K562 (cell line): ENCODE measurements around the gene STAT6. TPM values are rescaled to one million over a fixed set of nuclear protein-coding genes. Genes with fewer than 3 reads are reported as not detected.

ENCODE experiments used
- ATAC-seq: fragments of 200-7000 bp; cut with Tn5 transposase; 3 replicates; pipeline ENCODE4 v1.9.1; 2020; ENCODE audit warnings: moderate library complexity
- BruUV-seq: library from RNA; stranded (reverse); fragments of 400-500 nt; replicated peaks from 2 replicates; lab custom pipeline; 2021; lab: Mats Ljungman, UMichigan
- CTCF ChIA-PET: fragments of 300-600 bp; formaldehyde crosslinking; extraction: SDS; loops from one replicate; lab custom pipeline; 2021; ENCODE audit warnings: low intra/inter-chr PET ratio; lab: Yijun Ruan, JAX
- POLR2A ChIA-PET: fragments of 300-600, 350-650 bp; sonication (Branson Sonifier 250); formaldehyde crosslinking; extraction: SDS; loops from one replicate; lab custom pipeline; 2021; ENCODE audit warnings: antibody characterized with exemption, inconsistent platforms; lab: Yijun Ruan, JAX
- DNase-seq, 4 experiments: peaks; one replicate each; pipeline versions ENCODE4 v3.0.0 to v3.0.0-alpha.2; 2011 to 2018; ENCODE audit warnings: low spot score in 3 of 4, mixed read lengths in 3 of 4; ENCODE audit errors: extremely low read depth in 1 of 4
- FAIRE-seq: peaks from 2 replicates; lab custom pipeline; 2011; peaks lifted over from hg19 to GRCh38; lab: Jason Lieb, UNC
- H2AFZ ChIP-seq: 2 replicates; pipeline ENCODE4 v1.6.0; 2011; ENCODE audit warnings: low read depth, low read length, control low read depth, inconsistent platforms
- H3K27ac ChIP-seq: fragments of 200-600 bp; 3 replicates; pipeline ENCODE4 v1.8.0; 2011; ENCODE audit warnings: low read depth, mild to moderate bottlenecking, control low read depth, inconsistent platforms, low read length, moderate library complexity, mixed read lengths; ENCODE audit errors: extremely low read depth
- H3K27me3 ChIP-seq, 2 experiments: fragments of 300-600 bp in 1 of 2; 2 replicates in 1 of 2; 3 replicates in 1 of 2; pipeline versions ENCODE4 v1.6.0 to v1.8.0; 2011; ENCODE audit warnings: inconsistent platforms in 2 of 2, low read length in 2 of 2, mild to moderate bottlenecking in 1 of 2, mixed read lengths in 1 of 2, moderate library complexity in 1 of 2; ENCODE audit not compliant: control insufficient read depth in 2 of 2, insufficient read depth in 2 of 2
- H3K36me3 ChIP-seq: fragments of 300-600 bp; 3 replicates; pipeline ENCODE4 v1.8.0; 2011; ENCODE audit warnings: mild to moderate bottlenecking, low read length, inconsistent platforms; ENCODE audit not compliant: control insufficient read depth, insufficient read depth
- H3K4me1 ChIP-seq, 2 experiments: fragments of 200-600 bp in 1 of 2; replicated peaks in 1 of 2; 2 replicates in 1 of 2; 3 replicates in 1 of 2; pipeline versions ENCODE4 v1.5.1 to v1.8.0; 2011; ENCODE audit warnings: inconsistent platforms in 2 of 2, low read length in 2 of 2, mild to moderate bottlenecking in 1 of 2, mixed read lengths in 1 of 2, moderate library complexity in 1 of 2; ENCODE audit not compliant: control insufficient read depth in 2 of 2, insufficient read depth in 2 of 2
- H3K4me2 ChIP-seq: 2 replicates; pipeline ENCODE4 v1.6.1; 2011; ENCODE audit warnings: low read length, control low read depth, inconsistent platforms, mixed read lengths; ENCODE audit not compliant: insufficient read depth
- H3K4me3 ChIP-seq: fragments of 200-600 bp; sonication (generic), shearing (Covaris generic); 2 replicates; pipeline ENCODE4 v1.5.1; 2016; ENCODE audit warnings: control low read depth, inconsistent platforms
- H3K79me2 ChIP-seq: fragments of 200-600 bp; 3 replicates; pipeline ENCODE4 v1.8.0; 2011; ENCODE audit warnings: low read length, inconsistent platforms; ENCODE audit not compliant: control insufficient read depth, insufficient read depth
- H3K9ac ChIP-seq, 2 experiments: 2 replicates each; pipeline versions ENCODE4 v1.6.0 to v1.6.1; 2011; ENCODE audit warnings: low read depth in 2 of 2, low read length in 2 of 2, control low read depth in 1 of 2, inconsistent platforms in 1 of 2, mild to moderate bottlenecking in 1 of 2, mixed read lengths in 1 of 2; ENCODE audit not compliant: insufficient read depth in 1 of 2
- H3K9me1 ChIP-seq: one replicate; pipeline ENCODE4 v1.6.0; 2011; ENCODE audit warnings: inconsistent platforms, mild to moderate bottlenecking, low read length, moderate library complexity; ENCODE audit not compliant: control insufficient read depth, insufficient read depth
- H3K9me3 ChIP-seq: replicated peaks from 2 replicates; pipeline ENCODE4 v1.5.1; 2011; ENCODE audit warnings: low read depth, low read length, inconsistent platforms; ENCODE audit not compliant: control insufficient read depth, insufficient read depth
- H4K20me1 ChIP-seq: replicated peaks from 2 replicates; pipeline ENCODE4 v1.6.1; 2011; ENCODE audit warnings: low read length, inconsistent platforms, mixed read lengths; ENCODE audit not compliant: control insufficient read depth, insufficient read depth
- BCOR ChIP-seq: fragments of 450-650 bp; IDR thresholded peaks from 2 replicates; pipeline ENCODE4 v1.6.1; 2016
- BRD4 ChIP-seq: fragments of 200-600 bp; sonication (generic); IDR thresholded peaks from 2 replicates; pipeline ENCODE4 v1.6.1; 2017; ENCODE audit warnings: inconsistent platforms
- FOXM1 ChIP-seq, 2 experiments: fragments of 450-650 bp in 1 of 2; sonication (generic) in 1 of 2; formaldehyde crosslinking in 1 of 2; IDR thresholded peaks; 2 replicates each; pipeline versions ENCODE4 v1.6.1 to v1.9.0; 2017 to 2022; ENCODE audit warnings: low read depth in 2 of 2, mild to moderate bottlenecking in 2 of 2, missing genetic modification reagents in 1 of 2, moderate library complexity in 1 of 2
- GATAD2A ChIP-seq: fragments of 450-650 bp; IDR thresholded peaks from 2 replicates; pipeline ENCODE4 v1.6.1; 2017
- HMG20A ChIP-seq: fragments of 450-650 bp; formaldehyde crosslinking; conservative IDR thresholded peaks from 2 replicates; pipeline ENCODE4 v1.4.0; 2020; ENCODE audit warnings: mild to moderate bottlenecking, mixed read lengths
- IFI16 ChIP-seq: fragments of 250-450 bp; sonication (Bioruptor Pico); IDR thresholded peaks from 2 replicates; pipeline ENCODE4 v2.1.2; 2022; ENCODE audit warnings: mild to moderate bottlenecking, inconsistent platforms
- MTA2 ChIP-seq: fragments of 450-650 bp; IDR thresholded peaks from 2 replicates; pipeline ENCODE4 v1.6.1; 2016; ENCODE audit warnings: low read depth
- NFIC ChIP-seq: fragments of 450-650 bp; IDR thresholded peaks from 2 replicates; pipeline ENCODE4 v1.6.1; 2017; ENCODE audit warnings: mild to moderate bottlenecking, inconsistent platforms
- POLR2A ChIP-seq: fragments of 450-650 bp; conservative IDR thresholded peaks from 2 replicates; pipeline ENCODE4 v1.6.1; 2016
- PTBP1 ChIP-seq: fragments of 200-400 bp; formaldehyde crosslinking; IDR thresholded peaks from 2 replicates; pipeline ENCODE4 v1.6.1; 2017; ENCODE audit warnings: low read depth, low read length
- RBFOX2 ChIP-seq: fragments of 200-400 bp; formaldehyde crosslinking; IDR thresholded peaks from 2 replicates; pipeline ENCODE4 v1.6.1; 2017; ENCODE audit warnings: low read depth, mild to moderate bottlenecking, low read length, moderate library complexity
- SMARCE1 ChIP-seq: fragments of 450-650 bp; IDR thresholded peaks from 2 replicates; pipeline ENCODE4 v1.7.1; 2016; ENCODE audit warnings: mild to moderate bottlenecking
- ZNF146 ChIP-seq: IDR thresholded peaks from one replicate; pipeline ENCODE4 v1.6.1; 2018; ENCODE audit warnings: missing compliant biosample characterization; ENCODE audit not compliant: unreplicated experiment
- ZNF3 ChIP-seq: fragments of 250-450 bp; sonication (Bioruptor Pico); IDR thresholded peaks from 2 replicates; pipeline ENCODE4 v1.5.0; 2021; ENCODE audit warnings: mild to moderate bottlenecking, moderate library complexity
- WGBS: fragments of 100-300 bp; shearing (Covaris generic); methylation state at CpG from one replicate; pipeline ENCODE4 v1.1.6; 2016; ENCODE audit warnings: low coverage, mixed read lengths; ENCODE audit not compliant: insufficient coverage; ENCODE audit errors: missing lambda C conversion rate; 5-methylcytosine and 5-hydroxymethylcytosine counted together
- in situ Hi-C: fragments of 300-500 bp; cut with MboI; formaldehyde crosslinking; loops from 4 replicates; pipeline ENCODE4 v1.15.0; 2018; ENCODE audit warnings: inconsistent platforms, mixed read lengths
- intact Hi-C: fragments of 100-400 bp; cut with micrococcal nuclease; formaldehyde crosslinking; loops from 2 replicates; pipeline ENCODE4 v1.14.2; 2022
- polyA plus RNA-seq, 8 experiments: library from polyadenylated mRNA; depleted of rRNA in 4 of 8; stranded (reverse) in 5 of 8; unstranded in 3 of 8; fragments of >200 nt; fragmentation: Nextera tagmentation in 2 of 8; fragmentation: Illumina TruSeq in 1 of 8; extraction: Ambion mirVana in 2 of 8; extraction: Trizol in 1 of 8; gene quantifications; 2 replicates each; pipeline versions ENCODE4 v1.2.1 to v1.2.3, GENCODE V29; 2011 to 2014; ENCODE audit warnings: inconsistent platforms in 1 of 8, missing spikeins in 1 of 8
- total RNA-seq, 7 experiments: library from RNA; depleted of rRNA in 6 of 7; stranded (reverse); fragments of >200 nt in 6 of 7; fragmentation: Illumina TruSeq in 2 of 7; extraction: Trizol in 2 of 7; gene quantifications; 2 replicates each; pipeline versions ENCODE4 v1.2.1 to v1.2.3, GENCODE V29; 2011 to 2021; ENCODE audit warnings: low replicate concordance in 1 of 7
- TF ChIP-seq, protein P1 (sequence below): fragments of 200-800 bp; sonication (Bioruptor generic); IDR thresholded peaks from 2 replicates; pipeline ENCODE4 v1.6.1; 2017; ENCODE audit warnings: missing genetic modification characterization, missing compliant biosample characterization
- TF ChIP-seq, protein P2 (sequence below): fragments of 450-650 bp; formaldehyde crosslinking; conservative IDR thresholded peaks from 2 replicates; pipeline ENCODE4 v1.4.0; 2022; ENCODE audit warnings: mild to moderate bottlenecking, missing genetic modification characterization
- TF ChIP-seq, protein P3 (sequence below), 2 experiments: fragments of 450-650 bp in 1 of 2; IDR thresholded peaks; 2 replicates each; pipeline ENCODE4 v1.6.1; 2011 to 2017; ENCODE audit warnings: low read depth in 2 of 2, antibody characterized with exemption in 1 of 2, borderline replicate concordance in 1 of 2, low read length in 1 of 2, mild to moderate bottlenecking in 1 of 2, mixed read lengths in 1 of 2; ENCODE audit not compliant: control insufficient read depth in 1 of 2

The STAT6 gene
- total and polyA plus RNA-seq, 9 of the 15 experiments (the other 6 are each of a cell fraction or from before 2014, with no cell fraction given): 2.4 to 49.5 (median 26.5) TPM

DNA sequence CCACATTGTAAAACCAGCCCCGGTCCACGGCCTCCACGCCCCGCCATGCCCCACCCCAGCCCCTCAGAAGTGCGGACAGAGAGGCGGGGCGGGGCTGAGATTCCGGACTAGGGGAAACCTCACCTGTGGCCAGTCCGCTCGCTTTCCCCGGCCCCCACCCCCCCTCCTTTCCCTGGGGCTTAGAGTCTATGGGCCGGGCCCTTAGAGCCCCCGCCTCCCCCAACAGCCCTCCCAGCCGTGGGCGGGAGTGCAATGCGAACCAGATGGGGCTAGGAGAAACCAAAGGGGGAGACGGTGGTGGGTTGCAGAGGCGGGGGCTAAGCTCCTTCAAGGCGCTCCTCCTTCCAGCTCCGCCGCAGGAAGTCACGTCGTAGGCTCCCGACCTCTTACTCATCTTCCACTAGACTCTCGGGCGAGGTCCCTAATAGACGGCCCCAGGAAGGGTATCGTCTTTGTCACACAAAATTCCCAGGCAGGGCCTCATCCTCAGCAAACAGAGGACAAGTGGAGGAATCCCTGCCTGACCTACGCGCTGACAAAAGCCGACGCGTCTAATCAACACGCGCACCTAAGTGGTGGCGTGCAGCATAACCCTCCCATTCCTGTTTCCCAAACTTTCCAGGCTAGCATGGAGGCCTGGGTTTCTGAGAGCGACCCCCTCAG, 23.3 kb downstream of the STAT6 start:
- H3K27ac ChIP-seq: peak overlapping the region; percentile 93
- BruUV-seq: no TSS peak
- H3K27me3 ChIP-seq: no peaks in the 10 kb centered on the region
- under 1% methylated on average over 21 of the region's 37 CpGs for WGBS
- peak overlapping the region; percentile 73 for H3K4me3 ChIP-seq
- peak overlapping the region; percentile 93 to 98 for H3K9ac ChIP-seq
- peak; percentile 62 for FAIRE-seq
- no peaks in the 10 kb centered on the region for H3K9me1 ChIP-seq
- H3K4me1 ChIP-seq: peaks cover 29 to 60% of the 10 kb centered on the region in 2 experiments
- in situ Hi-C loops (no loop called here), intact Hi-C loops (loop anchor here (1.0 to 10.0 kb wide), 2 partner anchors 23 to 453 kb away; partner anchors contain the start of genes BAZ2A and STAT6)
- peak; percentile 63 for ATAC-seq
- CTCF ChIA-PET: interaction anchor here (1.3 kb wide), 2 partner anchors 19 to 25 kb away, joined by 3 read pairs; no protein-coding TSS in a partner anchor
- peak; percentile 80 to 96 (median 86) for DNase-seq
- POLR2A ChIA-PET: interaction anchor here (0.5 to 6.0 kb wide), 5 partner anchors 8 to 452 kb away, joined by 3 to 44 read pairs (median 4); partner anchors contain the start of gene NEMP1
- H3K9me3 ChIP-seq: no peaks in the 10 kb centered on the region
- peak overlapping the region; percentile 74 for H2AFZ ChIP-seq
- peaks cover 38% of the 10 kb centered on the region for H3K79me2 ChIP-seq
- H3K36me3 ChIP-seq: peaks cover 23% of the 10 kb centered on the region
- H4K20me1 ChIP-seq: peaks cover 5% of the 10 kb centered on the region
- peak overlapping the region; percentile 93 for H3K4me2 ChIP-seq
- TF ChIP-seq SMARCE1: peak; percentile 40; the same call in 1 of the 2 replicates
- TF ChIP-seq NFIC: 0 out of 2 replicates have a peak, but pooled peaks have one; percentile 4
- no peak for TF ChIP-seq MTA2
- no peak for TF ChIP-seq ZNF3 (CRISPR knock-in tag)
- TF ChIP-seq, protein P1, sequence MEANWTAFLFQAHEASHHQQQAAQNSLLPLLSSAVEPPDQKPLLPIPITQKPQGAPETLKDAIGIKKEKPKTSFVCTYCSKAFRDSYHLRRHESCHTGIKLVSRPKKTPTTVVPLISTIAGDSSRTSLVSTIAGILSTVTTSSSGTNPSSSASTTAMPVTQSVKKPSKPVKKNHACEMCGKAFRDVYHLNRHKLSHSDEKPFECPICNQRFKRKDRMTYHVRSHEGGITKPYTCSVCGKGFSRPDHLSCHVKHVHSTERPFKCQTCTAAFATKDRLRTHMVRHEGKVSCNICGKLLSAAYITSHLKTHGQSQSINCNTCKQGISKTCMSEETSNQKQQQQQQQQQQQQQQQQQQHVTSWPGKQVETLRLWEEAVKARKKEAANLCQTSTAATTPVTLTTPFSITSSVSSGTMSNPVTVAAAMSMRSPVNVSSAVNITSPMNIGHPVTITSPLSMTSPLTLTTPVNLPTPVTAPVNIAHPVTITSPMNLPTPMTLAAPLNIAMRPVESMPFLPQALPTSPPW (CRISPR knock-in tag): peak; percentile 86
- TF ChIP-seq, protein P2, sequence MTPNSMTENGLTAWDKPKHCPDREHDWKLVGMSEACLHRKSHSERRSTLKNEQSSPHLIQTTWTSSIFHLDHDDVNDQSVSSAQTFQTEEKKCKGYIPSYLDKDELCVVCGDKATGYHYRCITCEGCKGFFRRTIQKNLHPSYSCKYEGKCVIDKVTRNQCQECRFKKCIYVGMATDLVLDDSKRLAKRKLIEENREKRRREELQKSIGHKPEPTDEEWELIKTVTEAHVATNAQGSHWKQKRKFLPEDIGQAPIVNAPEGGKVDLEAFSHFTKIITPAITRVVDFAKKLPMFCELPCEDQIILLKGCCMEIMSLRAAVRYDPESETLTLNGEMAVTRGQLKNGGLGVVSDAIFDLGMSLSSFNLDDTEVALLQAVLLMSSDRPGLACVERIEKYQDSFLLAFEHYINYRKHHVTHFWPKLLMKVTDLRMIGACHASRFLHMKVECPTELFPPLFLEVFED: no peak
- TF ChIP-seq PTBP1: no peak
- TF ChIP-seq HMG20A (CRISPR knock-in tag): no peak
- TF ChIP-seq BRD4: 0 out of 2 replicates have a peak, but pooled peaks have one; percentile 26
- TF ChIP-seq GATAD2A: no peak
- TF ChIP-seq, protein P3, sequence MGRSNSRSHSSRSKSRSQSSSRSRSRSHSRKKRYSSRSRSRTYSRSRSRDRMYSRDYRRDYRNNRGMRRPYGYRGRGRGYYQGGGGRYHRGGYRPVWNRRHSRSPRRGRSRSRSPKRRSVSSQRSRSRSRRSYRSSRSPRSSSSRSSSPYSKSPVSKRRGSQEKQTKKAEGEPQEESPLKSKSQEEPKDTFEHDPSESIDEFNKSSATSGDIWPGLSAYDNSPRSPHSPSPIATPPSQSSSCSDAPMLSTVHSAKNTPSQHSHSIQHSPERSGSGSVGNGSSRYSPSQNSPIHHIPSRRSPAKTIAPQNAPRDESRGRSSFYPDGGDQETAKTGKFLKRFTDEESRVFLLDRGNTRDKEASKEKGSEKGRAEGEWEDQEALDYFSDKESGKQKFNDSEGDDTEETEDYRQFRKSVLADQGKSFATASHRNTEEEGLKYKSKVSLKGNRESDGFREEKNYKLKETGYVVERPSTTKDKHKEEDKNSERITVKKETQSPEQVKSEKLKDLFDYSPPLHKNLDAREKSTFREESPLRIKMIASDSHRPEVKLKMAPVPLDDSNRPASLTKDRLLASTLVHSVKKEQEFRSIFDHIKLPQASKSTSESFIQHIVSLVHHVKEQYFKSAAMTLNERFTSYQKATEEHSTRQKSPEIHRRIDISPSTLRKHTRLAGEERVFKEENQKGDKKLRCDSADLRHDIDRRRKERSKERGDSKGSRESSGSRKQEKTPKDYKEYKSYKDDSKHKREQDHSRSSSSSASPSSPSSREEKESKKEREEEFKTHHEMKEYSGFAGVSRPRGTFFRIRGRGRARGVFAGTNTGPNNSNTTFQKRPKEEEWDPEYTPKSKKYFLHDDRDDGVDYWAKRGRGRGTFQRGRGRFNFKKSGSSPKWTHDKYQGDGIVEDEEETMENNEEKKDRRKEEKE (IDR thresholded peaks at IDR 0.05; ENCODE audit: borderline replicate concordance in 1 of 2, control insufficient read depth in 1 of 2, low read depth in 2 of 2, low read length in 1 of 2): 0 out of 4 replicates have a peak, but pooled peaks of 1 of the 2 experiments have one; percentile 5
- 0 out of 2 replicates have a peak, but pooled peaks have one; percentile 9 for TF ChIP-seq BCOR
- peak; percentile 84 for TF ChIP-seq POLR2A
- no peak for TF ChIP-seq IFI16 (CRISPR knock-in tag)
- no peak for TF ChIP-seq FOXM1 (IDR thresholded peaks at IDR 0.05; ENCODE audit: low read depth)
- TF ChIP-seq FOXM1 (CRISPR knock-in tag; IDR thresholded peaks at IDR 0.05; ENCODE audit: low read depth): 0 out of 2 replicates have a peak, but pooled peaks have one; percentile 14
- TF ChIP-seq RBFOX2: peak; percentile 74
- TF ChIP-seq ZNF146 (CRISPR knock-in tag): no peak
